ENCODE measurements around the gene IFNK. TPM values are rescaled to one million over a fixed set of nuclear protein-coding genes. Genes with fewer than 3 reads are reported as not detected.

IFNK gene
- total RNA-seq, 1 donor from 2014 or later: not detected

DNA sequence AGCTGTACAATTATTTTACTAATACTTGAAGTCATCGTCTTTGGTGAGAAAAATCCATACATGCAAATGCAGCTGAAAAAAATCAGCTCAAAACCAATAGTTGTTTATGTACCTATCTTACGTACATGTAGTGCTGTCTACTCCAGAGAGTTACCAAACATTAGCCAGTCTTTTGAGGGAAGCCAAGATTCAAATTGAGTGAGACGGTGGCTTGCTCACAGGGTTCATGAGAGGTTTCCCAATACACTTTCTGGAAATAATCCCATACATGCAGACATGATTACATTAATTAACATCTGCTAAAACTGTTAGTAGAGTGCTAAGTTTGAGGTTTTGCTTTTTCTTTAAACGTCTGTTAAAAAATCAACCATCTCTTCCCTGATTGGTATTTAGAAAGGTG is 46.9 kb downstream of the IFNK start:
- no peak for FAIRE-seq
- DNase-seq (ENCODE audit: low spot score in 2 of 2): no peak

- no peak for DNase-seq (ENCODE audit: low spot score in 2 of 2)
- FAIRE-seq: no peak
Measured at GRCh38 chr9:27572061-27572460, 48.0 kb downstream of the IFNK start.

DNA sequence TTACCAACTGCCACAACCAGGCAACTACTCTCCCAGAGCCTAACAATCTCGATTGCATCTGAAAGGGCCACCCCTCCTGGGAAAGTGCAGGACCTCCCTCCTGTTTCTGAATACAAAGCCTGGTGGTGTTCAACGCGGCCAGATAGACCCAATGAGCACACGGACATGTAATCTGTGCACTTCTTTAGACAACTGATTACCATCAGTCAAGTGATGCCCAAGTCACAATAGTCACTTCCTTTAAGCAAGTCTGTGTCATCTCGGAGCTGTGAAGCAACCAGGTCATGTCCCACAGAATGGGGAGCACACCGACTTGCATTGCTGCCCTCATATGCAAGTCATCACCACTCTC is 48.5 kb downstream of the IFNK start:
- DNase-seq (ENCODE audit: low spot score in 2 of 2) (peak; percentile 22 to 30), FAIRE-seq (no peak)

DNA sequence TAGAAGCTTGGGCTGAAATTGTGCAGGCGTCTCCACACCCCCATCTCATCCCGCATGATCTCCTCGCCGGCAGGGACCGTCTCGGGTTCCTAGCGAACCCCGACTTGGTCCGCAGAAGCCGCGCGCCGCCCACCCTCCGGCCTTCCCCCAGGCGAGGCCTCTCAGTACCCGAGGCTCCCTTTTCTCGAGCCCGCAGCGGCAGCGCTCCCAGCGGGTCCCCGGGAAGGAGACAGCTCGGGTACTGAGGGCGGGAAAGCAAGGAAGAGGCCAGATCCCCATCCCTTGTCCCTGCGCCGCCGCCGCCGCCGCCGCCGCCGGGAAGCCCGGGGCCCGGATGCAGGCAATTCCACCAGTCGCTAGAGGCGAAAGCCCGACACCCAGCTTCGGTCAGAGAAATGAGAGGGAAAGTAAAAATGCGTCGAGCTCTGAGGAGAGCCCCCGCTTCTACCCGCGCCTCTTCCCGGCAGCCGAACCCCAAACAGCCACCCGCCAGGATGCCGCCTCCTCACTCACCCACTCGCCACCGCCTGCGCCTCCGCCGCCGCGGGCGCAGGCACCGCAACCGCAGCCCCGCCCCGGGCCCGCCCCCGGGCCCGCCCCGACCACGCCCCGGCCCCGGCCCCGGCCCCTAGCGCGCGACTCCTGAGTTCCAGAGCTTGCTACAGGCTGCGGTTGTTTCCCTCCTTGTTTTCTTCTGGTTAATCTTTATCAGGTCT is 49.0 kb downstream of the IFNK start, which contains the start of gene C9orf72:
Gene C9orf72 (minus strand): TSS at position 564 of the 716 bp plus-strand sequence. CDS start 6,361 bp downstream, outside the sequence.
- FAIRE-seq (no peak), DNase-seq (ENCODE audit: low spot score in 2 of 2) (peak; percentile 83 to 88)

DNA sequence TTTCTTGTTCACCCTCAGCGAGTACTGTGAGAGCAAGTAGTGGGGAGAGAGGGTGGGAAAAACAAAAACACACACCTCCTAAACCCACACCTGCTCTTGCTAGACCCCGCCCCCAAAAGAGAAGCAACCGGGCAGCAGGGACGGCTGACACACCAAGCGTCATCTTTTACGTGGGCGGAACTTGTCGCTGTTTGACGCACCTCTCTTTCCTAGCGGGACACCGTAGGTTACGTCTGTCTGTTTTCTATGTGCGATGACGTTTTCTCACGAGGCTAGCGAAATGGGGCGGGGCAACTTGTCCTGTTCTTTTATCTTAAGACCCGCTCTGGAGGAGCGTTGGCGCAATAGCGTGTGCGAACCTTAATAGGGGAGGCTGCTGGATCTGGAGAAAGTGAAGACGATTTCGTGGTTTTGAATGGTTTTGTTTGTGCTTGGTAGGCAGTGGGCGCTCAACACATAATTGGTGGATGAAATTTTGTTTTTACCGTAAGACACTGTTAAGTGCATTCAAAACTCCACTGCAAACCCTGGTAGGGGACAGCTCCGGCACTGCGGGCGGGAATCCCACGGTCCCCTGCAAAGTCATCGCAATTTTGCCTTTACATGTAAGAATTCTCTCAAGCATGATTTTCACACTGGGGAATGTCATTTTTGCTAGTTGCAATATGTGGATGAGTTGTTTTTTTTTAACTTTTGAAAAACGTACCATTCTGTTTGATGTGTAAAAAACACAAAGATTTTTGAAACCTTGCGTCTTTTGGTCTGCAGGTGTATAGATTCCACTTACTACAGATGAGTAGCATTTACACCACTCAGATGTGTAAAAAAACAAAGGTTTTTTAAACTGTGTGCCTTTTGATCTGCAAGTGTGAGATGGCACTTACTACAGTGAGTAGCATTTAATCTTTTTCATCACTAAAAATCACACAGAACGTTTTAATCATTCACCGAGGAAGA is 49.8 kb downstream of the IFNK start:
- FAIRE-seq: no peak
- peak; percentile 82 to 86 for DNase-seq (ENCODE audit: low spot score in 2 of 2)

Other genes with a start within 250 kb of the IFNK start
- 1.6 TPM for gene EQTN, start 227.1 kb upstream of the IFNK start, total RNA-seq
- 2.9 TPM for gene MOB3B, start 5.5 kb downstream of the IFNK start, total RNA-seq
- 53.0 TPM for gene C9orf72, start 49.2 kb downstream of the IFNK start, total RNA-seq